PC-3 (cell line): ENCODE data around the gene ESPN.

Experiments used
- EZH2 ChIP-seq: fragments of 300-600 bp; sonication (generic); IDR thresholded peaks from one replicate; pipeline ENCODE4 v1.6.1; 2017; ENCODE audit warnings: antibody characterized with exemption, mild to moderate bottlenecking, low read length; ENCODE audit not compliant: unreplicated experiment
- EZH2phosphoT487 ChIP-seq: fragments of 300-600 bp; sonication (generic); IDR thresholded peaks from 2 replicates; pipeline ENCODE4 v1.6.1; 2018; ENCODE audit warnings: mild to moderate bottlenecking, antibody characterized with exemption, low read length, borderline replicate concordance
- TF ChIP-seq, protein P1 (sequence below): fragments of 300-600 bp; sonication (generic); conservative IDR thresholded peaks from 2 replicates; pipeline ENCODE4 v1.5.1; 2017; ENCODE audit warnings: antibody characterized with exemption, low read depth, mild to moderate bottlenecking, low read length

DNA sequence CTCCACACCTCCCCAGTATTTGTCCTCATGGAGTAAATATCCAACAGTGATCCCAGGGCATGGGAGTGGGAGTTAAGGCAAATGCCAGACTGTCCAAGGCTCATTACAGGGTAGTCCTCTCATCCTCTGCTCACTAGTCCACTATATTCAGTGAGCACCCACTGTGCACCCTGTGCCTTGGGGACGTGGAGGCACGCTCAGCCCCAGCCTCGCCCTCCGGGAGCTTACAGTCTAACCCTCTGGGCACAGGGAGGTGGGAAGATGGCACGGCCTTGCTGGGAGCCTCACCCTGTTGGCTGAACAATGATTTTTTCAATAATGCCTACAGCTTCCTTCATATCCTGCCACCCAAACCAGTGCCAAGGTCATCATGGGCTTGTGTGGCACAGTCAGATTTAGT, 7.7 kb upstream of the ESPN start:
- TF ChIP-seq, protein P1, sequence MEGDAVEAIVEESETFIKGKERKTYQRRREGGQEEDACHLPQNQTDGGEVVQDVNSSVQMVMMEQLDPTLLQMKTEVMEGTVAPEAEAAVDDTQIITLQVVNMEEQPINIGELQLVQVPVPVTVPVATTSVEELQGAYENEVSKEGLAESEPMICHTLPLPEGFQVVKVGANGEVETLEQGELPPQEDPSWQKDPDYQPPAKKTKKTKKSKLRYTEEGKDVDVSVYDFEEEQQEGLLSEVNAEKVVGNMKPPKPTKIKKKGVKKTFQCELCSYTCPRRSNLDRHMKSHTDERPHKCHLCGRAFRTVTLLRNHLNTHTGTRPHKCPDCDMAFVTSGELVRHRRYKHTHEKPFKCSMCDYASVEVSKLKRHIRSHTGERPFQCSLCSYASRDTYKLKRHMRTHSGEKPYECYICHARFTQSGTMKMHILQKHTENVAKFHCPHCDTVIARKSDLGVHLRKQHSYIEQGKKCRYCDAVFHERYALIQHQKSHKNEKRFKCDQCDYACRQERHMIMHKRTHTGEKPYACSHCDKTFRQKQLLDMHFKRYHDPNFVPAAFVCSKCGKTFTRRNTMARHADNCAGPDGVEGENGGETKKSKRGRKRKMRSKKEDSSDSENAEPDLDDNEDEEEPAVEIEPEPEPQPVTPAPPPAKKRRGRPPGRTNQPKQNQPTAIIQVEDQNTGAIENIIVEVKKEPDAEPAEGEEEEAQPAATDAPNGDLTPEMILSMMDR, result no peak
- TF ChIP-seq EZH2 (no peak), EZH2phosphoT487 (no peak)
